ENCODE results near the gene SLC25A22.
A peak's percentile ranks its signal among the peaks of the same experiment; 100 is the strongest.

Gene SLC25A22

GRCh38 chr11:788953-789940, 8.8 kb downstream of the SLC25A22 start:
- no peak for DNase-seq

- DNase-seq: no peak
Measured at GRCh38 chr11:788009-788640, 10.0 kb downstream of the SLC25A22 start.

GRCh38 chr11:787084-787675, 10.9 kb downstream of the SLC25A22 start:
- DNase-seq: no peak

- DNase-seq: no peak
Measured at GRCh38 chr11:786235-787083, 11.6 kb downstream of the SLC25A22 start.

- DNase-seq: no peak
Measured at GRCh38 chr11:783581-784015, 14.5 kb downstream of the SLC25A22 start.

GRCh38 chr11:782264-783174, 15.6 kb downstream of the SLC25A22 start:
- no peak for DNase-seq

- no peak for DNase-seq
Measured at GRCh38 chr11:779955-780532, 18.0 kb downstream of the SLC25A22 start.

- no peak for DNase-seq
Measured at GRCh38 chr11:778976-779954, 18.8 kb downstream of the SLC25A22 start.

GRCh38 chr11:777288-778255, 20.5 kb downstream of the SLC25A22 start, which contains the start of gene GATD1:
Gene GATD1 (minus strand): TSS chr11:777487. CDS start chr11:777462, 25 bp downstream.
- DNase-seq: peak; percentile 22

GRCh38 chr11:776561-777287, 21.4 kb downstream of the SLC25A22 start:
- DNase-seq: no peak

GRCh38 chr11:776263-776560, 21.9 kb downstream of the SLC25A22 start:
- DNase-seq: no peak

GRCh38 chr11:774873-775592, 23.0 kb downstream of the SLC25A22 start:
- DNase-seq: no peak

- DNase-seq: no peak
Measured at GRCh38 chr11:773830-774229, 24.3 kb downstream of the SLC25A22 start.

GRCh38 chr11:773425-773824, 24.7 kb downstream of the SLC25A22 start:
- DNase-seq: no peak

GRCh38 chr11:772429-773390, 25.4 kb downstream of the SLC25A22 start:
- DNase-seq: no peak

GRCh38 chr11:771617-772204, 26.4 kb downstream of the SLC25A22 start:
- no peak for DNase-seq
